ENCODE measurements around the gene PTPRU.

Gene PTPRU

GRCh38 chr1:29341936-29342335 is 105.6 kb downstream of the PTPRU start:
- no peak for DNase-seq

- no peak for DNase-seq
Measured at GRCh38 chr1:29342351-29342750, 106.0 kb downstream of the PTPRU start.

GRCh38 chr1:29342983-29343382 is 106.7 kb downstream of the PTPRU start:
- DNase-seq: no peak

- no peak for DNase-seq
Measured at GRCh38 chr1:29343476-29343875, 107.2 kb downstream of the PTPRU start.

- DNase-seq: no peak
Measured at GRCh38 chr1:29343908-29344307, 107.6 kb downstream of the PTPRU start.

- DNase-seq: no peak
Measured at GRCh38 chr1:29344336-29344735, 108.0 kb downstream of the PTPRU start.

DNA sequence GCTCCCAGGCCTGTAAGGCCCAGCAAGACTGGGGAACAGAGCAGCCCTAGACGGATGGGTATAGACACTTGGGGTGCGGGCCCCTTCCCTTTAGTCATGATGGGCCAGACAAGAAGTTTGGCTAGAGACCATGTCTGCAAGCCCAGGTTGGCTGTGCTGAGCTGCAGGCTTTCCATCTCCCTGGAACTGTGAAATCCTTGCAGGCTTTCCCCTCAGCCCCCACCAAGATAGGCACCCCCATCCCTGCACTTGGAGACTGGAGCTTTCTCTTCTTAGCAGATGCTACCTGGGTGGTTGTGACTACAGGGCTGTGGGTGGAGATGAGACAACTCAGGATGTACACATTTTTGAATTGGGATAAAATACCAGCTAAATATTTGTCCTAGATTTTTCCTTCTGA is 110.3 kb downstream of the PTPRU start:
- DNase-seq: no peak

GRCh38 chr1:29349871-29350491 is 113.7 kb downstream of the PTPRU start:
- DNase-seq: no peak

DNA sequence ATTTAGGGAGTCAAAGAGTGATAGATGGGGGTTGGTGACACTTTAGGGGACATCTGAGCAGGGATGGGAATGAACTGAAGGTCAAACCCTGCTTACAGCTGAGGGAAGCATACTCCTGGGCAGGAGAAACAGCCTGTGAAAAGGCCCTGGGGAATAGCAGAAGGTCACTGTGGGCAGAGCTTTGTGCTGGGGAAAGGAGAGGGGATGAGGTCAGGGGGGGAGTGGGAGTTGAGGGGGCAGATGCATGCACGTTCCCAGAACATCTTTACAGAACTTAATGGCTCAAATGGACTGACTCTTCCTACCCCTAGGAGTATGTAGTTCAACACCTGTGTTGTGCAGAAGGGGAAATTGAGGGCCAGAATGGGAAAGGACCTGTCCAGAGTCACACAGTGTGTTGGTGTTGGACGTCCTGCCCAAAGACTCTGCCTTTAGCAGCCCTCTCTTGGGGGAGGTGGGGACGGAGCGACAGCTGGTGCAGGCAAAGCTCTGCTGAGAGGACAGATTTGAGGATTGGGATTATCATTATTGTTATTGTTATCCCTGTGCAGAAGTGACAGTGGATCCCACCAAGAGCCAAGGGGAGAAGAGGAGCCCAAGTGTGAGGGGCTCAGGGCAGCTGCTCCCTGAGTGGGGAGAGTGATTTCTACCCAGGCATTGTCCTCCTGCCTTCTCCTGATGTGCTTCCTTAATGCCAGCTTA is 116.5 kb downstream of the PTPRU start:
- DNase-seq: no peak

DNA sequence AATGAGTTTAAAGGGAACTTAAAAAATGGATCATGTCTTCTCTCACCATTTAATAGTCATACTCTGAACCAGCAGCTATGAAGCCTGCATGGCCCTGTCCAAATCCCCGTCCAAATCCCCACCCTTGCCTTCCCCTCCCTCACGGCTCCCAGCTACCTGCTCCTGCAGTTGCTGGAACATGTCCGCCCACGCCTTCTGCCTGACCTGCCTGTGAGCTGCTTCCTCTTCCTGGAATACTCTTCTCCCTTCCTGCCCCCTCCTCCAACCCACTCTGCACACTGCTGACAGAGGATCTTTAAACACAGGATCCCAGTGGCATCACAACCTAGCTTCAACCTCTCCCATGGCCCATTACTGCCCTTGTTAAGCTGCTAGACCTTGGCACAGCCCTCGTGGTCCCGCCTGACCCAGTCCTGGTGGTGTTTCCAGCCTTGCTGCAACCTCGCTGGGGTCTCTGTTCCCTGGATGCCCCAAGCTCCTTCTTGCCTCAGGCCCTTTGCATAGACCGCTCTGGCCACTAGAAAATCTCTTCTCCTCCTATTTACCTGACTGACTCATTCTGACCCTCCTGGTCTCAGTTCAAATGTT is 118.3 kb downstream of the PTPRU start:
- DNase-seq: no peak

DNA sequence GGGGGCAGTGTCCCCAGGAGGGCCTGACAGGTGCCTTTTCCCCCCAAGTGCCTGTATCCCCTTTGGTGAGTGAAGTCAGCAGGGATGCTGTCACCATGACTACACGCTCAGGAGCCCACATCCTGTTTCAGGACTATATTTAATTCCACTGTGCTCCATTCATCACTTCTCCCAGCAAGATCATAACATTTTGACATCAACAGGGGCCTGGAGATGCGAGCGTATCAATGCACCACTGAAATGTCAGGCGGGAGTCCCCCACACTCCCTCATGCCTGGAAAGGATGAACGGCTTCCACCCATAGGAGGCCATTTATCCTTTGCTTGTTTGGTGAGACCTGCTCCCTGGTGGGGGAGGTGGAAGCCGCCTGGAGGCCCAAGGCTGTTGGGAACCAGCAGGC is 119.1 kb downstream of the PTPRU start:
- no peak for DNase-seq

DNA sequence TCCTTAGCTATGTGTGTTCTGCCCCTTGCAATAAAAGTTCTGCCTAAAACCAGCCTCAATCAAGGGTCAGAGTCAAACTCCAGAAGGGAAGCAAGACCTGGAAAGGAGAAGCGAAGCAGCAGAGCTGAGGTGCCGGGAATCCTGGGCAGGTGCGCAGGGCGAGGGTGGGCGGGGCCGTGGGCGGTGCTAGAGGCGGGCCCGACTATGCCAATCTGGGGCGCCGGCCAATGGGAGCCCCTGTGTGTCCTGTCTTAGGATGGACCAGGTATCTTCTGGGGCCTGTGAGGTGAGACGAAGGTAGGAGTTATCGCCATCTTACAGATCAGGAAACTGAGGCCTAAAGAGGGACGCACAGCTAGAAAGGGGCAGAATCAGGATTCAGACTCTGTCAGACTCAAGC is 120.3 kb downstream of the PTPRU start:
- no peak for DNase-seq

DNA sequence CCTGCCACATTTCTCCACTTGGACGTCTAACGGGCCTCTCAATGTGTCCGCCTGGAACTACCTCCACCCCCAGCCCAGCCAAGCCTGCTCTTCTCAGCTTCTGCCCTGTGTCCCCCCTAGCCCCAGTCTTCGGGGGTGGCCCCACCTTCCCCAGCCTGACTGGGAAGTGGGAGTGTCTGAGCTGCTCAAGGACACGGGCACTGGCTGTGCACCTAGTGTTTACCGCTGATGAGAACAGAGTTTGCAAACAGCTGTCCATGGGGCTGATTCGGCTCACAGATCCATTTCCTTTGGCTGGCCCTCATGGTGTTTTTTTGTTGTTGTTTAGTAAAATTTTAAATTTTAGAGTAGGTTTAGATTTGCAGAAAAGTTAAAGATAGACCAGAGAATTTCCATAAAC is 121.1 kb downstream of the PTPRU start:
- no peak for DNase-seq

GRCh38 chr1:29358183-29358582 is 121.9 kb downstream of the PTPRU start:
- no peak for DNase-seq

DNA sequence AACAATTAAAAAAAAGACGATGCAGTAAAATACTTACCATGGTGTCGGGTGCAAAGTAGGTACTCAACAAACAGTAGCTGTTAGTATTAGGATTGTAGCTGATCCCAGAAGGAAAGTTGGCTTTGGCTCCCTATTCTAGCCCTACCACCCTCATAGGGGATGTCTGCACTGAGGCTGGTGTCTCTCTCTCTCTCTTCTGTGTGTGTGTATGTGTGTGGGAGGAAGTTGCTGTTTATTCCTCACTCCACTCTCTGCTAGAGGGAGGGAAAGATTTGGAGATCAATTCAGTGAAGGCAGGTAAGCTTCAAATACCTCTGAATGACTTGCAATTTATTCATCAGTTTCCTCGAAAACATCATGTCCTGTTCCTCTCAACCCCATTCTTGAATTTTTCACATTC is 124.4 kb downstream of the PTPRU start:
- no peak for DNase-seq

DNA sequence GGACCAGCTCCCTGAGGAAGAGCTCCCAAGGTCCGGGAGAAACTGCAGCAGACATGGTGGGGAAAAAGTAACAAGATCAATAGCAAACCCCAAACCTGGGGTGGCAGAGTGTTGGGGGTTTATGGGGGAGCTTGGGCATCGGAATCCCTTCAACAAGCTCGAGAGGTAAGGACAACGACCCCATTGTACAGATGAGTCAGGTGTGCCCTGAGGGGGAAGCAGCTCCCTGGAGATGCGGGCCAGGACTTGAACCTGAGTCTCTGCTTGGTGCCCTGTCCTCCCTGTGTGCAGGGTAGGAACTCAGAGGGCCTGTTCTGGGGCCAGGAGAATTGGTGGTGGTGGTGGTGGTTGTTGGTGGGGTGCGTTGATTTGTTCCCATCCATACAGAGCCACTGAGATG is 125.4 kb downstream of the PTPRU start:
- DNase-seq: no peak

DNA sequence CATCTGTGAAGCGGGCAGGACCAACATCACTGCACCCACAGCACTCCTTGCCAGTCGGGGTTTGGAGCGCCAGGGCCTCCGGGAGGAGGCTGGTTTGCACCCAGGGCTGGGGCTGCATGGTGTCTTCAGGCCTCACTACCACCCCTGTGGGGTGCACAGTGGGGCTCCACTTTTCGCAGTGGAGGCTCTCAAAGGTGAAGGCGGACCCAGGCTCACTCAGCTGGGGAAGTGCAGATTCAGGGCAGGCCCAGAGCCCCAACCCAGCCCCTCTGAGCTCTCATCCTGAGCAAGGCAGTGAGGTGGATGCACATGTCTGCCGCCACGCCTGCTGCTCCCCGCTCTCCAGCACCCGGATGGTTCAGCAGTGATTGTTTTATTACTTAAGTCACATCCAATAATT is 125.8 kb downstream of the PTPRU start:
- no peak for DNase-seq

DNA sequence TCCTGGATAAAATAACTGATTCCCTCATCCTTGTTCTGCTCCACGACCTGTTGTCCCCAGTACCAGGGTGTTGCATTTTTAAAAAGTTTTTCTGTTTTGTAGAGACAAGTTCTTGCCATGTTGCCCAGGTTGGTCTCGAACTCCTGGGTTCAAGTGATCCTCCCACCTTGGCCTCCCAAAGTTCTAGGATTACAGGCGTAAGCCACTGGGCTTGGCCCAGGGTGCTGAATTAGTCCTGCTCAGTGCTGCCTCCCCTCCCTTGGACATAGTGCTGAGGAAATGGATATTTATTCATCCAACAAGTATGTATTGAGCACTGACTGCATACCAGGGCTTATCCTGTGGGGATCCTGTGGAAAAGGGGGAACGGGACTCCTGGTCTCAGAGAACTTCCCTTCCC is 126.4 kb downstream of the PTPRU start:
- no peak for DNase-seq

DNA sequence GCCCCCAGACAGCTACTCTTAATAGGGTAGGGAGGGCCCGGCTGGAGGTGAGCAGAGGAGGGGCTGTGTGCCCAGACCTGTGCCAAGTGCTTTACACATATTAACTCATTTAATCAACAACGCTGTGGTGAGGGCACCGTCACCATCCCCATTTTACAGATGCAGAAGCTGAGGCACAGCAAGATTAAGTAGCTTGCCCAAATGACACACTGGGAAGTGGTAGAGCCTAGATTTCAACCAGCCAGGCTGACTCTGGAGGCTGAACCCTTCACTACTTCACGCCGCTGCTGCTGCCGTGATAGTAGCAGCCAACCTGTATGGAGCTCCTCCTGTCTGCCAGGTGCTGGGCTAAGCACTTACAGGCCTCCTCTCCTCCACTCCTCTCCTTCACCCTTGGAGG is 127.2 kb downstream of the PTPRU start:
- DNase-seq: no peak

DNA sequence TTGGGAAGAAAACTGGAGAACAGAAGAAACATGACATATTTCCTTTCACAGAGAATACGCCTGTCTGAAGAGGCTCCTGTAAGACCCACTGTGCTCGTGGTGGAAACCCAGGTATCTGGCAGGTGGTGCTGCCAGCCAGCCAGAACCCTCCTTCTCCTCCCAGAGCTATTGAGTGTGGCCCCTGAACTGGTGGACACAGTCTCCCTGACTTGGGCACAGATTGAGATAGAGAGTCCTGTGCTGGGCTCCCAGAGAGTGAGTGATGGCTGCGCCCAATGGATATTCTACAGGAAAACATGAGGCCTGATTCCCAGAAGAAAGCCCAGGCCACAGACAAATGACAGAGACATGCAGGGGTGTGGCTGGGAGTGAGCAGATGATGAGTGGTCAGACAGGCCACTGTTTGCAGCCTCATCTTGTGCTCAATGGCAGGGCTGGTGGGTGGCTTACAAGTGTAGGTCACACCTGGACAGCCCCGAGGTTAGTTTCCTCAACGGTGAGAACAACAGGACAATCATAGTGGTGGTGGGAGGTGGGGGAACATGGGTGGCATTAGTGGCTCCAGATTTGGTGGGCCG is 127.9 kb downstream of the PTPRU start:
- no peak for DNase-seq

DNA sequence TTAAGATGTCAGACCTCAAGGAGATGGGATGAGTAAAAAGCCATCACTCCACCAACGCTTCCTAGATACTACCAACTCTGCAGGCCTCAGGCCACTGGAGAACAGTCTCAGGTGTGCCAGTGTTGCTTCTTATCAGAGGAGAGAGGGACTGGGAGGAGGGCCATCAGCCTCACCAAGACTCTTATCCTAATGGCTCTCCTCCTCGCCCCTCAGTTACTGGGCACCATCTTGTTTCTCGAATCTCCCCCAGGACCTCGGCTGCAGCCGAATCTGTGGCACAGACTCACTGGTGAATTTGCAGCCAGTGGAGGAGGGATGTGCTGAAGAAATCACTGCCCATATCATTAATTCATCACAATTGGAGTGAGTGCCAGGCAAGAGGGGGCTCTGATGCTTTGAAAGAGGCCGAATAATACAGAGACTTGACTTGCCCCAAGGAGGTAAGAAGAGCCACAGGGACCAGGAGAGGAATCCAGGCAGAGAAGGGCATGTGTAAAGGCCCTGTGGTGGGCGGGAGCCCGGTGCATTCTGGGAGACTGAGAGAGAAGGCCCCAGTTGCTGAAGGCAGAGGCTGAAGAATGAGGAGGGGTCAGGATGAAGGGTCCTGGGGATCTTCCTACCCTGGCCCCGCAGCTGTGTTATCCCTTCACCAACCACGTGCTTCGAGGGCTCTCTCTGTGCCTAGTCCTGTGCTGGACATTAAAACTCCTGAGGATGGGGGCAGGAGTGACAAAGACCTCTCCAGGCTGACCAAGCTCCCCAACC is 129.8 kb downstream of the PTPRU start:
- no peak for DNase-seq

- DNase-seq: no peak
Measured at GRCh38 chr1:29368936-29369932, 132.9 kb downstream of the PTPRU start.

Data from fibroblast of upper back skin (primary cell).